SK-N-MC (cell line): Measurements from ENCODE around the gene CEP164.

Experiments used
- EZH2 ChIP-seq: fragments of 200-600 bp; sonication (generic); IDR thresholded peaks from one replicate; pipeline ENCODE4 v1.6.1; 2017; ENCODE audit warnings: antibody characterized with exemption
- POLR2AphosphoS5 ChIP-seq: IDR thresholded peaks from 2 replicates; pipeline ENCODE4 v1.6.1; 2012; ENCODE audit warnings: mild to moderate bottlenecking, low read depth, low read length, borderline replicate concordance

DNA sequence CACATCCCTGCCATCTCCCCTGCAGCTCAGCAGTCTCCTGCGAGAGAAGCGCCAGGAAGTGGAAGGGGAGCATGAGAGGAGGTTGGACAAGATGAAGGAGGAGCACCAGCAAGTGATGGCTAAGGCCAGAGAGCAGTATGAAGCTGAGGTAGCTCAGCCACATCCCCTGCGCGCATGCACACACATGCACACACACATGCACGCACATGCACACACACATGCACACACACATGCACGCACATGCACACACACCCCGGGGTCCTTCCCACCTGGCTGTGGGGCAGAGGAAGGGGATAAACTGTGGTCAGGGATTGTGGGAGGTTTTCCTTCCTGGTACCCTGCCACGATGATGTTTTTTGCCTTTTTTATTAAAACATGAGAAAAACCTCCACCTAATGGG lies 65.3 kb downstream of the CEP164 start:
- TF ChIP-seq EZH2 (no peak), POLR2AphosphoS5 (no peak)
